HL-60 (cell line): ENCODE results near the gene STKLD1.

Experiments used
- CTCF ChIP-seq: IDR thresholded peaks from one replicate; pipeline ENCODE4 v1.5.1; 2011; ENCODE audit warnings: low read length, control low read depth, inconsistent platforms; ENCODE audit not compliant: insufficient read depth
- GABPA ChIP-seq: IDR thresholded peaks from 2 replicates; pipeline ENCODE4 v1.6.1; 2012; ENCODE audit warnings: low read depth
- POLR2AphosphoS5 ChIP-seq: IDR thresholded peaks from 2 replicates; pipeline ENCODE4 v1.6.1; 2012; ENCODE audit warnings: low read depth
- REST ChIP-seq: IDR thresholded peaks from 2 replicates; pipeline ENCODE4 v1.6.1; 2012; ENCODE audit warnings: low read depth; ENCODE audit not compliant: insufficient replicate concordance
- SPI1 ChIP-seq: IDR thresholded peaks from 2 replicates; pipeline ENCODE4 v1.6.1; 2012; ENCODE audit warnings: low read depth, mild to moderate bottlenecking, borderline replicate concordance

DNA sequence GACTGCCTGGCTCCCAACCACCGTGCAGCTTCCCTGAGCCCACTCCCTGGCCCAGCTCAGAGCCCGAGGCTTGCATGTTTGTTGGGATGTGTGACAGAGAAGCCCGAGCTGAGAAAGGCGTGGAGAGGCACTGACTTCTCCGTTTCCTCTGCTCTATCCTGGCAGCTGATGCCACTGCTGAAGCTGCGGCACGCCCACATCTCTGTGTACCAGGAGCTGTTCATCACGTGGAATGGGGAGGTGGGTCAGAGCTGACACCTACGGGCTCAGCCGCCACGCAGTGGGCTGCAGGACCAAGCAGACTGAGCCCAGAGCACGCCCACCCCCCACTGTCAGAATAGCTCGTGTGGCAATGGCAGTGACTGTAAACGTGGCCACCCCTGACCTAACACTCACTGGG lies 9.3 kb downstream of the STKLD1 start:
- TF ChIP-seq CTCF = no peak
- TF ChIP-seq POLR2AphosphoS5 = no peak
- no peak for TF ChIP-seq SPI1
- no peak for TF ChIP-seq GABPA
- TF ChIP-seq REST = no peak
